OCI-LY7 (cell line): Measurements from ENCODE around the gene SPRY2. TPM values are rescaled to one million over a fixed set of nuclear protein-coding genes. Genes with fewer than 3 reads are reported as not detected.

Source experiments
- BruUV-seq: library from RNA; stranded (reverse); fragments of 400-500 nt; replicated peaks from 2 replicates; lab custom pipeline; 2021; lab: Mats Ljungman, UMichigan
- CTCF ChIA-PET: fragments of 300-600 bp; sonication (Branson Sonifier 250); formaldehyde crosslinking; loops from one replicate; lab custom pipeline; 2022; ENCODE audit warnings: antibody characterized with exemption; ENCODE audit not compliant: unreplicated experiment; lab: Charles Lee
- POLR2A ChIA-PET: fragments of 300-600 bp; sonication (Branson Sonifier 250); formaldehyde crosslinking; loops from one replicate; lab custom pipeline; 2022; ENCODE audit warnings: antibody characterized with exemption; lab: Charles Lee
- DNase-seq: peaks from one replicate; pipeline ENCODE4 v3.0.0-alpha.2; 2015; ENCODE audit warnings: low spot score
- H2AFZ ChIP-seq: fragments of 200-600 bp; sonication (generic), shearing (Covaris generic); 2 replicates; pipeline ENCODE4 v1.6.1; 2014; ENCODE audit warnings: mild to moderate bottlenecking, antibody characterized with exemption, low read length, moderate library complexity
- H3K27ac ChIP-seq: fragments of 200-600 bp; sonication (generic); 2 replicates; pipeline ENCODE4 v1.5.1; 2014; ENCODE audit warnings: mixed run types, low read depth, mild to moderate bottlenecking, moderate library complexity, low read length, inconsistent platforms; ENCODE audit not compliant: poor library complexity, severe bottlenecking
- H3K36me3 ChIP-seq: fragments of 200-600 bp; sonication (generic); 2 replicates; pipeline ENCODE4 v1.6.1; 2014; ENCODE audit warnings: mild to moderate bottlenecking, antibody characterized with exemption, low read length, moderate library complexity, mixed read lengths; ENCODE audit not compliant: insufficient read depth
- H3K4me1 ChIP-seq: fragments of 200-600 bp; sonication (generic); 2 replicates; pipeline ENCODE4 v1.5.1; 2014; ENCODE audit warnings: mild to moderate bottlenecking, low read length; ENCODE audit not compliant: insufficient read depth, poor library complexity, severe bottlenecking
- H3K4me2 ChIP-seq: fragments of 200-600 bp; sonication (generic); 2 replicates; pipeline ENCODE4 v1.6.1; 2014; ENCODE audit warnings: mild to moderate bottlenecking, low read length
- H3K4me3 ChIP-seq: fragments of 200-600 bp; sonication (generic); 2 replicates; pipeline ENCODE4 v1.5.1; 2014; ENCODE audit warnings: mild to moderate bottlenecking, low read depth, low read length; ENCODE audit not compliant: poor library complexity, severe bottlenecking
- H3K79me2 ChIP-seq: fragments of 200-600 bp; sonication (generic); 2 replicates; pipeline ENCODE4 v1.6.1; 2016; ENCODE audit warnings: low read depth, mild to moderate bottlenecking, low read length, moderate library complexity, mixed read lengths; ENCODE audit not compliant: insufficient read depth
- H3K9me2 ChIP-seq: fragments of 200-600 bp; sonication (generic); 2 replicates; pipeline ENCODE4 v1.6.1; 2016; ENCODE audit warnings: mild to moderate bottlenecking, low read length, mixed read lengths; ENCODE audit not compliant: insufficient read depth
- H3K9me3 ChIP-seq: fragments of 200-600 bp; sonication (generic); 2 replicates; pipeline ENCODE4 v1.6.1; 2014; ENCODE audit warnings: mild to moderate bottlenecking, mixed run types, low read length, mixed read lengths
- H4K20me1 ChIP-seq: fragments of 200-600 bp; sonication (generic); 2 replicates; pipeline ENCODE4 v1.6.1; 2014; ENCODE audit warnings: mild to moderate bottlenecking, antibody characterized with exemption, low read length, moderate library complexity, mixed read lengths; ENCODE audit not compliant: insufficient read depth
- CTCF ChIP-seq: fragments of 200-600 bp; sonication (generic); conservative IDR thresholded peaks from 2 replicates; pipeline ENCODE4 v1.5.1; 2014; ENCODE audit warnings: mild to moderate bottlenecking, antibody characterized with exemption, low read length, moderate library complexity, mixed read lengths
- EZH2phosphoT487 ChIP-seq: fragments of 200-600 bp; sonication (generic); IDR thresholded peaks from 2 replicates; pipeline ENCODE4 v1.6.1; 2018; ENCODE audit warnings: low read depth, borderline replicate concordance, mild to moderate bottlenecking, mixed run types, antibody characterized with exemption, low read length, moderate library complexity, mixed read lengths
- intact Hi-C: fragments of 100-400 bp; cut with micrococcal nuclease; formaldehyde crosslinking; loops from one replicate; pipeline ENCODE4 v1.10.0; 2022; ENCODE audit not compliant: unreplicated experiment
- total RNA-seq, 2 experiments: library from RNA; depleted of rRNA in 1 of 2; stranded (reverse); fragments of >200 nt in 1 of 2; shearing (Covaris generic) in 1 of 2; gene quantifications; 2 replicates each; pipeline ENCODE4 v1.2.3, GENCODE V29; 2014 to 2022

Gene SPRY2
- total RNA-seq, 2 experiments from 2014 or later = not detected

- Histone ChIP-seq H3K9me3 (no peaks in the 10 kb centered on the region), H3K27ac (no peak overlapping the region), H3K79me2 (no peaks in the 10 kb centered on the region), H3K4me1 (no peaks in the 10 kb centered on the region), H3K9me2 (no peaks in the 10 kb centered on the region), H3K4me2 (no peak overlapping the region), H3K4me3 (no peak overlapping the region), H4K20me1 (no peaks in the 10 kb centered on the region), H2AFZ (no peak overlapping the region), H3K36me3 (no peaks in the 10 kb centered on the region)
- TF ChIP-seq EZH2phosphoT487 (no peak), CTCF (no peak)
- CTCF ChIA-PET = no interaction called here
- no peak for DNase-seq
- intact Hi-C loops = no loop called here
- BruUV-seq = no TSS peak
- POLR2A ChIA-PET = no interaction called here
Observed at GRCh38 chr13:80388506-80388905, 47.6 kb upstream of the SPRY2 start.

GRCh38 chr13:80386592-80386991, 45.7 kb upstream of the SPRY2 start:
- H3K79me2 ChIP-seq = no peaks in the 10 kb centered on the region
- no peaks in the 10 kb centered on the region for H3K9me2 ChIP-seq
- H2AFZ ChIP-seq = no peak overlapping the region
- no peaks in the 10 kb centered on the region for H3K36me3 ChIP-seq
- POLR2A ChIA-PET = no interaction called here
- no peaks in the 10 kb centered on the region for H3K9me3 ChIP-seq
- no peak overlapping the region for H3K27ac ChIP-seq
- no peak overlapping the region for H3K4me2 ChIP-seq
- TF ChIP-seq EZH2phosphoT487 = no peak
- no peak for TF ChIP-seq CTCF
- no peak for DNase-seq
- no peaks in the 10 kb centered on the region for H3K4me1 ChIP-seq
- no peaks in the 10 kb centered on the region for H4K20me1 ChIP-seq
- intact Hi-C loops = no loop called here
- no peak overlapping the region for H3K4me3 ChIP-seq
- CTCF ChIA-PET = no interaction called here
- no TSS peak for BruUV-seq

- H3K9me2 ChIP-seq = no peaks in the 10 kb centered on the region
- no peak for TF ChIP-seq CTCF
- no peak for TF ChIP-seq EZH2phosphoT487
- H3K4me3 ChIP-seq = no peak overlapping the region
- no peaks in the 10 kb centered on the region for H3K4me1 ChIP-seq
- no peaks in the 10 kb centered on the region for H3K9me3 ChIP-seq
- H3K79me2 ChIP-seq = no peaks in the 10 kb centered on the region
- H3K36me3 ChIP-seq = no peaks in the 10 kb centered on the region
- DNase-seq = no peak
- H3K4me2 ChIP-seq = no peak overlapping the region
- no peak overlapping the region for H2AFZ ChIP-seq
- intact Hi-C loops = no loop called here
- CTCF ChIA-PET = no interaction called here
- POLR2A ChIA-PET = no interaction called here
- no peak overlapping the region for H3K27ac ChIP-seq
- no peaks in the 10 kb centered on the region for H4K20me1 ChIP-seq
- no TSS peak for BruUV-seq
Observed at GRCh38 chr13:80386002-80386401, 45.1 kb upstream of the SPRY2 start.
